D341Med (cell line): Measurements from ENCODE around the gene BAZ2B.
A peak's percentile ranks its signal among the peaks of the same experiment; 100 is the strongest.
"Not testable (repeated sequence)": the region's sequence is repeated elsewhere in the genome, so short reads cannot be mapped to it uniquely, and the experiment has no call there.

ENCODE experiments used
- DNase-seq: peaks from one replicate; pipeline ENCODE4 v3.0.0; 2012; ENCODE audit warnings: low spot score

The BAZ2B gene, protein sequence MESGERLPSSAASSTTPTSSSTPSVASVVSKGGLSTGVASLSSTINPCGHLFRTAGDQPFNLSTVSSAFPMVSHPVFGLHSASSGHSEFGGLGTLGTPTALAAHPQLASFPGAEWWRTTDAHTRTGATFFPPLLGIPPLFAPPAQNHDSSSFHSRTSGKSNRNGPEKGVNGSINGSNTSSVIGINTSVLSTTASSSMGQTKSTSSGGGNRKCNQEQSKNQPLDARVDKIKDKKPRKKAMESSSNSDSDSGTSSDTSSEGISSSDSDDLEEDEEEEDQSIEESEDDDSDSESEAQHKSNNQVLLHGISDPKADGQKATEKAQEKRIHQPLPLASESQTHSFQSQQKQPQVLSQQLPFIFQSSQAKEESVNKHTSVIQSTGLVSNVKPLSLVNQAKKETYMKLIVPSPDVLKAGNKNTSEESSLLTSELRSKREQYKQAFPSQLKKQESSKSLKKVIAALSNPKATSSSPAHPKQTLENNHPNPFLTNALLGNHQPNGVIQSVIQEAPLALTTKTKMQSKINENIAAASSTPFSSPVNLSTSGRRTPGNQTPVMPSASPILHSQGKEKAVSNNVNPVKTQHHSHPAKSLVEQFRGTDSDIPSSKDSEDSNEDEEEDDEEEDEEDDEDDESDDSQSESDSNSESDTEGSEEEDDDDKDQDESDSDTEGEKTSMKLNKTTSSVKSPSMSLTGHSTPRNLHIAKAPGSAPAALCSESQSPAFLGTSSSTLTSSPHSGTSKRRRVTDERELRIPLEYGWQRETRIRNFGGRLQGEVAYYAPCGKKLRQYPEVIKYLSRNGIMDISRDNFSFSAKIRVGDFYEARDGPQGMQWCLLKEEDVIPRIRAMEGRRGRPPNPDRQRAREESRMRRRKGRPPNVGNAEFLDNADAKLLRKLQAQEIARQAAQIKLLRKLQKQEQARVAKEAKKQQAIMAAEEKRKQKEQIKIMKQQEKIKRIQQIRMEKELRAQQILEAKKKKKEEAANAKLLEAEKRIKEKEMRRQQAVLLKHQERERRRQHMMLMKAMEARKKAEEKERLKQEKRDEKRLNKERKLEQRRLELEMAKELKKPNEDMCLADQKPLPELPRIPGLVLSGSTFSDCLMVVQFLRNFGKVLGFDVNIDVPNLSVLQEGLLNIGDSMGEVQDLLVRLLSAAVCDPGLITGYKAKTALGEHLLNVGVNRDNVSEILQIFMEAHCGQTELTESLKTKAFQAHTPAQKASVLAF (N-terminal part only)

GRCh38 chr2:159616286-159616701, at the start of gene BAZ2B:
TSS of gene BAZ2B (minus strand) at chr2:159616548. CDS start at chr2:159478719, 137,829 bp downstream.
- no peak for DNase-seq

- no peak for DNase-seq
These were observed 44.9 kb upstream of the BAZ2B start for GRCh38 chr2:159661286-159661685.

DNA sequence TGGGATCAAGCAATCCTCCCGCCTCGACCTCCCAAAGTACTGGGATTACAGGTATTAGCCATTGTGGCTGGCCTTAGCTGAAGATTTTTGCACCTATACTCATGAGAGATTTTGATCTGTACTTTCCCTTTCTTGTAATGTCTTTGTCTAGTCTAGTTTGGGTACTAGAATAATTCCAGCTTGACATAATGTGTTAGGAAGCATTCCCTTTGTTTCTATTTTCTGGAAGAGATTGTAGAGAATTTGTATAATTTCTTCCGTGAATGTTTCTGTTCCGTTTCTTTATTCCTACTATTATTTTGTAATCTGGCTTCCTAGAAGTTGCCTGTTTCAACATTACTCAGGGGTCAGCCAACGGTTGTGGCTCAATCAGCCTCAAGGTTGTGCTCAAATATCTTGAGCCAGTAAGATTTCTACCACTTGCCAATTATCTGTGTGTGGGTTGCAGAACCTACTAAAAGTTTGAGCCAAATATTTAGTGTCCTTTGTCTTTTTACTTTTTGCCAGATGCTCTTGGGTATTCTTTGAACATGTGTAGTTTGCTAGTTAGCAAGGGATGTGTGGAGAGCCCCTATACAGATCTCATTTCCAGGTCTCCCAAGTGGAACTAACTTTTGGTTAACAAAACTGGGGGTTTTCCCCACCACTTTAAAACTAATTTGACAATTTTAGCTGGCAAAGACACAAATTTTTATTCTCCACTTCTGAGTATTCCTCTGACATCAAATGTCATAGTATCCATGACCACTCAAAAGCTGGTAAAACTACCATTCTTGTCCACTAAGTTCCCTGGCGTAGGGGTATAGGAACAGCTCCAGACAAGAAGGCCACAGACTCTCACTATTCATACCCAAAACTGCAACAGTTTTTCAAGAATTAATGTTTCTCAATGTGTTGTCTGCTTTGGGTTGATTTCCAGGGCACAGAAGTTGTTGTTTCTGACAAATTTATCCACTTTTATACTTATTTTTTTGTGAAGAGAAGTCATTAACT, 42.8 kb upstream of the BAZ2B start:
- DNase-seq: no peak

GRCh38 chr2:159653962-159654361, 37.6 kb upstream of the BAZ2B start:
- no peak for DNase-seq

GRCh38 chr2:159651884-159652283, 35.5 kb upstream of the BAZ2B start:
- no peak for DNase-seq

- DNase-seq: no peak
These were observed 34.2 kb upstream of the BAZ2B start for GRCh38 chr2:159650574-159650973.

GRCh38 chr2:159648643-159649042, 32.3 kb upstream of the BAZ2B start:
- no peak for DNase-seq

DNA sequence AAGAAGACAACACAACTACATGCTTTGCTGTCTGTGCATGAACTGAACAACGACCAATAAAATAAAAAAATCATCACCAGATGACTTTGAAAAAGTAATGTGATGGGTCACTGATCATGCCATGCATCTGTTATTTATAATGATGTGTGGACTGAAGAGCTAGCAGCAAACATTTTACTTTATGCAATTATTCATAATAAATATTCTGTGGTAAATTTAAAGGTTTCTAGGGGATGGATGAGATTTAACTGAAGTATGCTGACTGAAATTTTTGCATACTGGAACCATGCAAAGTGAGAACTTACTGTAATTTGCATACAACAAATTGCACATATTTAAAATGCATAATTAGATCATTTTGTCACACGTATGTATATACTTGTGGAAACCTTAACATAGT, 31.3 kb upstream of the BAZ2B start:
- no peak for DNase-seq

DNA sequence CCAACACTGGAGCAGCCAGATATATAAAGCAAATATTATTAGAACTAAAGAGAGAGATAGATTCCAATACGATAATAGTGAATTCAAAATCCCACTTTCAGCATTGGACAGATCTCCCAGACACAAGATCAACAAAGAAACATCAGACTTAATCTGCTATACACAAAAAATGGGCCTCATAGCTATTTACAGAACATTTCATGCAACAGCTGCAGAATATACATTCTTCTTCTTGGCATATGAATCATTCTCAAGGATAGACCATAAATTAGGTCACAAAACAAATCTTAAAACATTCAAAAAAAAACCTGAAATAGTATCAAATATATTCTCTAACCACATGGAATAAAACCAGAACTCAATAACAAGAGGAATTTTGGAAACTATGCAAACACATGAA, 23.8 kb upstream of the BAZ2B start:
- no peak for DNase-seq

DNA sequence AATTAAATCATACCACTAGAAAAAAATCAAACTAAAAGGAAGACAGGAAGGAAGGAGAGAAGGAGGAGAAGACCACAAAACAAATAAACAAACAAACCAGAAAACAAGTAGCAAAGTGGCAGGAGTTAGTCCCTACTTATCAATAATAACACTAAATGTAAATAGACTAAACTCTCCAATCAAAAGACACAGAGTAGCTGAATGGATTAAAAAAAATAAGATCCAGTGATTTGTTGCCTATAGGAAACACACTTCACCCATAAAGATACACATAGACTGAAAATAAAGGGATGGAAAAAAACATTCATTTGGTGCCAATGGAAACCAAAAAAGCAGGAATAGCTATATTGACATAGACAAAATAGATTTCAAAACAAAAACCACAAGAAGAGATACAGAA, 23.4 kb upstream of the BAZ2B start:
- no peak for DNase-seq

- no peak for DNase-seq
These were observed 22.7 kb upstream of the BAZ2B start for GRCh38 chr2:159639071-159639470.

DNA sequence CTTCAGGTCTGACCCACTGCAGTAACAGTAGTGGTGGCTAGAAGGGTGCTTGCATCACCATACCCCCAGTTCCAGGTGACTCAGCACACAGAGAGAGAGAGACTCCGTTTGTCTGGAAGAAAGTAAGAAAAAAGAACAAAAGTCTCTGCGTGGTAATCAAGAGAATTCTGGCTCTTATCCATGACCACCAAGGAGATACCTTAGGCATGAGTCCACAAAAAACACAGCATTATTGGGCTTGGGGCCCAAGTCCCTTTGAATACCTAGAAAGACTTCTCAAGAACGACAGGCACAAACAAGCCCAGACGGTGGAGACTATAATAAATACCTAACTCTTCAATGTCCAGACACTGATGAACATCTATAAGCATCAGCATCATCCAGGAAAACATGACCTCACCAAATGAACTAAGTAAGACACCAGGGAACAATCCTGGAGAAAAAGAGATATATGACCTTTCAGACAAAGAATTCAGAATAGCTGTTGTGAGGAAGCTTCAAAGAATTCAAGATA, 21.7 kb upstream of the BAZ2B start:
- no peak for DNase-seq

GRCh38 chr2:159637240-159637639, 20.9 kb upstream of the BAZ2B start:
- no peak for DNase-seq

GRCh38 chr2:159635006-159635789, 18.9 kb upstream of the BAZ2B start:
- DNase-seq: no peak

- DNase-seq: no peak
These were observed 16.9 kb upstream of the BAZ2B start for GRCh38 chr2:159633219-159633618.

- not testable (repeated sequence) for DNase-seq
These were observed 9.3 kb upstream of the BAZ2B start for GRCh38 chr2:159625628-159626027.

GRCh38 chr2:159623436-159623835, 7.1 kb upstream of the BAZ2B start:
- no peak for DNase-seq

DNA sequence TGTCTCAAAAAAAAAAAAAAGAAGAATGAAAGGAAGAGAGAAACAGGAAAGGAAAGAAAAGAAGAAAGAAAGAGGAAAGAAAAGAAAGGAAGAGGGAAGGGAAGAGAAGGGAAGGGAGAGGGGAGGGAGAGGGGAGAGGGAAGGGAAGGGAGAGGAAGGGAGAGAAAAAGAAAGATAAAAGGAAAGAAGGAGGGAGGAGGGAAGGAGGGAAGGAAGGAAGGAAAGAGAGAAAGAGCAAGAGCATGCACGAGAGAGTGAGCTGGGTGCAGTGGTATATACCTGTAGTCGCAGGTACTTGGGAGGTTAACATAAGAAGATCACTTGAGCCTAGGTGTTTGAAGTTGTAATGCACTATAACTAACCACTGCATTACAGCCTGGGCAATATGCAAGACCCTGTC, 6.6 kb upstream of the BAZ2B start:
- DNase-seq: no peak

DNA sequence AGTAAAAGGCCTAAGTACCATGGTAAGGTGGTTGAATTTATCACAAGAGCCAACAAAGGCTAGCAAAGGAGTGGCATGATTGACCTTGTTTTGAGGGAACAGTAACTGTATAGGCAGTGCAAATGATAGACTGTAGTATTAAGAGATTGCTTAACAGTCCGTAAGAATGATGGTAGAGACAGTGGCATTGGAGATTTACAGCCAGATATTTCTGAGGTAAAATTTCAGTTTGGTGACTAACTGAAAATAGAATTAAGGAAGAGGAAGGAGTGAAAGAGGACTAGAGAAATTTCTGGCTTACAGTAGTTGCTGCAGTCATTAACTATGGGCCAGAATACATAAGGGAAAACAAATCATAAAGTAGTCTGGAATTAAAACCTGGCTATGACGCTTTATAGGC, 4.4 kb upstream of the BAZ2B start:
- DNase-seq: no peak

DNA sequence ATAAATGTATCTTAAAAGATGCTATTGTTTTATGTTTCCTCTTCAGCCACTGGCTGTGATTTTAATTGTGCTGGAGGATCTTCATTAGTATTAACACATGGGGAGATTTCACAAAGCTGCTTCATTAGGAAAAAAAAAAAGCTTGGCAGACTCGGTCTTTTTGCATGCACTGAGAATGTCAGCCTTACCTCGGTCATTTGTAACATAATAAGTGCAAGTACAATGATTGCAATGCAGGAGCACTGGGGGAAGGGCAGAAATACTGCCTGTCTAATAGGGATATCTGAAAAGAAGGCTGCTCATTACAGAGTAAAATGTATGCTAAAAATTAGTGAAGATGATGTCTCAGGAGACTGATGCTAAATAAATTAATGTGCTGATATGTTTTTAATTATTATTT, 1.3 kb upstream of the BAZ2B start:
- peak; percentile 34 for DNase-seq
